ENCODE measurements around the gene HMG20B. TPM values are rescaled to one million over a fixed set of nuclear protein-coding genes. Genes with fewer than 3 reads are reported as not detected.

HMG20B gene
- total RNA-seq, 2 experiments from 2014 or later = 45.0 to 51.2 TPM

DNA sequence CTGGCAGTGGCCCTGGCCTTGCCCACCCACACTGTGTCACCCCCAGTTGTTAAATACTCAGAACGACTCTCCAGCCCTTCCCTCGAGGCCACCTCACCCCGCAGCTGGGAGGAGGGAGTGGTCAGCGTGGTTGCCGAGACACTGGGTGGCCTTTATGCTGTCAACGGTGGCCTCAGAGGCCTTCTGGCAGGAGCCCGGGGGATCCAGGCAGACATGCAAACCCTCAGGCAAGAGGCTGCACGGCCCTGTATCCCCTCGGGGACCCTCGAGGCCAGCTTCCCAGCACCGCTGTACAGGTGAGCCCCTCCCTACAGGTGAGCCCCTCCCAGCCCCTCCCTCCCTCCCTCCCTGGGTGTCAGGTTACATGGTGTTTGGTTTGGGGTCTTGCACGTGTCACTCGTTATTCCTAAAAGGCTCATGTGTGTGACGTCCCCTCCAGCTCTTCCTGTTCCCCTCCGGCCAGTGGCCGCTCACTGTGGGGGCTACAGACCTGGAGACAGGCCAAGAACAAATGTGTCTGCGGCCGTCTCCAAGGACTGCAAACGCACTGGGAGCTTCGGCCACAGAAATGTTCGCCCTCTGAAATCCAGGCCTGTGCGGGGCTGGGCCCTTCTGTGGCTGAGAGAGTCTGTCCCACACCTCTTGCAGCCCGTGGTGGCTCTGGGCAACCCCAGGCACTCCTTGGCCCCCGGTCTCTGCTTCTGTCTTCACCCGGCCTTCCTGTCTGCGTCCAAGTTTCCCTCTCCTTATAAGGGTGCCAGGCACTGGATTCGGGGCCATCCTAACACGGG, 33.6 kb upstream of the HMG20B start, which contains the start of gene TEKTIP1:
Gene TEKTIP1 (plus strand): TSS at position 210 of the 791 bp plus-strand sequence. CDS start 4 bp downstream, at position 214.
- ChIA-PET CTCF (interaction anchor here (1.2 kb wide), 1 partner anchor 8 kb away, joined by 3 read pairs; no protein-coding TSS in a partner anchor), POLR2A (no interaction called here)
- Mint-ChIP-seq H3K27me3 (ENCODE audit: low read depth) (no peaks in the 10 kb centered on the region), H3K9me3 (ENCODE audit: insufficient read depth) (no peaks in the 10 kb centered on the region), H3K4me3 (no peak within 1 kb of the TSS), H3K36me3 (ENCODE audit: low read depth) (peaks cover 36% of the 10 kb centered on the region), H3K4me1 (ENCODE audit: low read depth) (no peaks in the 10 kb centered on the region), H3K27ac (peak within 1 kb of the TSS; percentile 34)
- no peak for ATAC-seq
- no peak for DNase-seq

DNA sequence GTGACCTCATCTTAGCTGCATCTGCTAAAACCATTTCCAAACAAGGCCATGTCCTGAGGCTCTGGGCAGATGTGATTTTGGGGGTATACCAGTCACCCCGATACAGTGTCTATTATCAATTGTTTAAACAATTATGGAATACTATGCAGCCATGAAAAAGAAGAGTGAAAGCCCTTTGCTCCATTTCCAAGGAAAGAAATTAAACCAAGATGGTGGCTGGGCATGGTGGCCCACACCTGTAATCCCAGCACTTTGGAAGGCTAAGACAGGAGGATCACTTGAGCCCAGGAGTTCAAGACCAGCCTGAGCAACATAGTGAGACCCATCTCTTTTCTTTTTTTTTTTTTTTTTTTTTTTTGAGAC, 33.0 kb upstream of the HMG20B start:
- ChIA-PET CTCF (no interaction called here), POLR2A (no interaction called here)
- no peak overlapping the region for H3K4me3 Mint-ChIP-seq
- peaks cover 32% of the 10 kb centered on the region for H3K36me3 Mint-ChIP-seq (ENCODE audit: low read depth)
- no peaks in the 10 kb centered on the region for H3K4me1 Mint-ChIP-seq (ENCODE audit: low read depth)
- ATAC-seq = no peak
- H3K27me3 Mint-ChIP-seq (ENCODE audit: low read depth) = no peaks in the 10 kb centered on the region
- H3K27ac Mint-ChIP-seq = no peak overlapping the region
- H3K9me3 Mint-ChIP-seq (ENCODE audit: insufficient read depth) = no peaks in the 10 kb centered on the region
- DNase-seq = no peak

DNA sequence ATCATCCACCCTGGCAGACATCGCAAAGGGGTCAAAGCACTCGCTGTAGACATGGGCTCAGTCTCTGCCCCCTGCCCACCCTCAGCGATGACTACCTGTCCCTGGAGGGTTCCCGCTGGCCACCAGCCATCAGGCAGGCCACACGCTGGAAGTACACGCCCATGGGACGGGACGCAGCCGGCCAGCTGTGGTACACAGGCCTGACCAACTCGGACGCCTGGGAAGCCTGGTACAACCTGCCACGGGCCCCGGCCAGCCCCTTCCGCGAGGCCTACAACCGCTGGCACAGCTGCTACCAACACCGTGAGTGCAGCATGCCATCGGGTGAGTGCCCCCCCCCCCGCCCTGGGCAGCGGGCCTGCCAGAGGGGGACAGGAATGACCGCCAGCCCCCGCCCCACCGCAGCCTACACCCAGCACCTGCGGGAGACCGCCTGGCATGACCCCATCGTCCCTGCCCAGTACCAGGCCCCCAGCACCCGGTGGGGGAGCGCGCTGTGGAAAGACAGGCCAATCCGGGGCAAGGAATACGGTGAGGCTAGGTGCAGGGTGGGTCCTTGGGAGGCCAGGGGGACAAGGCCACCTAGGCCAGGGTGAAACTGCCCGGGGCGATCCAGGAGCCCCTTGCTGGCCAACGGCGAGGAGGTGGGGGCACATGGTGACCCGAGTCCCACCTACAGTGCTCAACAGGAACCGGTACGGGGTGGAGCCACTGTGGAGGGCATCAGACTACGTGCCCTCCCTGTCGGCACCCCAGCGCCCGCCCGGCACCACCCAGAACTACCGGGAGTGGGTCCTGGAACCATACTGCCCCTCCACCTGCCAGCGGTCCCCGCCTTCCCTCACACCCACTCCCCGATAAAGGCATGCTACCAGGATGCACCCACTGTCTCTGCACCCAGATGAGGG, 29.3 kb upstream of the HMG20B start:
- no peak overlapping the region for H3K27ac Mint-ChIP-seq
- H3K4me3 Mint-ChIP-seq = no peak overlapping the region
- H3K9me3 Mint-ChIP-seq (ENCODE audit: insufficient read depth) = no peaks in the 10 kb centered on the region
- ChIA-PET POLR2A (no interaction called here), CTCF (interaction anchor here (3.1 kb wide), 1 partner anchor 11 kb away, joined by 22 read pairs; no protein-coding TSS in a partner anchor)
- peaks cover 24% of the 10 kb centered on the region for H3K36me3 Mint-ChIP-seq (ENCODE audit: low read depth)
- no peaks in the 10 kb centered on the region for H3K27me3 Mint-ChIP-seq (ENCODE audit: low read depth)
- ATAC-seq = no peak
- H3K4me1 Mint-ChIP-seq (ENCODE audit: low read depth) = peaks cover 5% of the 10 kb centered on the region
- DNase-seq = no peak

DNA sequence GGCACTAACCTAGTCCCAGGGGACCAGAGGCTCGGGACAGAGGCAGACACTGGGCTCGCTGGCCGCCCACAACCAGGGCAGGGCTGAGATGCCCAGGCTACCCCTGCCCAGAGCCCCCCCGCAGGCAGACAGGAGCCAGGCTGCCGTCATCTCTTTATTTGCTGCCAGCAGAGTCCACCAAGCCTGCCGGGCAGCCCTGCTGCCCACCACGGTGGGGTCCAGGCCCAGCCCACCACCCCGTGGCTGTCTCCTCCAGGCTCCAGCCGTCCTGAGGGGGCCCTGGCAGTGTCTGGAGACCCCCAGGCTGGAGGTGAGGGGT, 28.7 kb upstream of the HMG20B start:
- ATAC-seq = no peak
- peaks cover 22% of the 10 kb centered on the region for H3K36me3 Mint-ChIP-seq (ENCODE audit: low read depth)
- CTCF ChIA-PET = interaction anchor here (3.1 kb wide), 1 partner anchor 10 kb away, joined by 22 read pairs; no protein-coding TSS in a partner anchor
- no peaks in the 10 kb centered on the region for H3K9me3 Mint-ChIP-seq (ENCODE audit: insufficient read depth)
- no peak overlapping the region for H3K4me3 Mint-ChIP-seq
- POLR2A ChIA-PET = no interaction called here
- H3K27ac Mint-ChIP-seq = no peak overlapping the region
- no peaks in the 10 kb centered on the region for H3K27me3 Mint-ChIP-seq (ENCODE audit: low read depth)
- no peak for DNase-seq
- peaks cover 5% of the 10 kb centered on the region for H3K4me1 Mint-ChIP-seq (ENCODE audit: low read depth)

DNA sequence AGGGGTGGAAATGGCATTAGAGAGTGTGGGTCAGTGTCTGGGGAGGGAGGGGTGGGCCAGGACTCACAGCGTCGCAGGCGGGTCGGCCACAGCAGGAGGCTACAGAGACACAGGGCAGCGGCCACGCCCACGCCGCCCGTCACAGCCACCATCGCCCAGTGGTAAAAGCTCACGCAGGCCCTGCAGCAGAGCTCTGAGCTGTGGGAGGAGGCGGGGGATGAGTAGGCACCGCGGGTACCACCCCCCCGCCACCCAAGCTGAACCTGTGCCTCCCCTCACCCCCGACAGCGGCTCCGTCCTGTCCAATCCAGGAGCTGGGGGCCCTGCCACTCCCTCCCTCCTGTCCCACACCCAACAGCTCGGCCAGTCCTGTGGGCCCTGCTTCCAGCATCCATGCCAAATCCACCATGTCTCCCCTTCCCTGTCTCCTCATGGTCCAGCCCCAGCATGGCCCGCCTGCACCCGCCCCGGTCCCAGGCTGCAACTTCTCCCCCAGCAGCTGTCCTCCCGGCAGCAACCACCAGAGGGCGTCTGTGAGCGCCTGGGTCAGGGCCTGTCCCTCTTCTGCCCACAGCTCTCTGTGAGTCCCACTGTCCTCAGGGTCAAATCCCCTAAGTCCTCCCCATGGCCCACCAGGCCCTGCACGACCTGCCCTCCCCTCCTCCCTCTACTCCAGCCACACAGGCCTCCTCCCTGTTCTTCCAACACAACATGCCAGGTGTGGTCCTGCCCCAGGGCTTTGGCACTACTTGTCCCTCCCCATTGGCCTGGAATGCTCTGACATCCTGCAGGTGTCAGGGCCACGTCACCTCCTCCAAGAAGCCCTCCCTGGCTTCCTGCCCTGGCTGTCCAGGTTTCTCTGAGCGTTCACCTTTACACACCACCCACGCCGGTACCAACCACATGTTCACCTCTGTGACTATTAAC, 27.7 kb upstream of the HMG20B start:
- CTCF ChIA-PET = interaction anchor here (0.6 to 4.7 kb wide), 13 partner anchors 9 to 595 kb away, joined by 3 to 32 read pairs (median 3); partner anchors contain the start of genes DAPK3, DOHH and MFSD12
- peak; percentile 69 for ATAC-seq

DNA sequence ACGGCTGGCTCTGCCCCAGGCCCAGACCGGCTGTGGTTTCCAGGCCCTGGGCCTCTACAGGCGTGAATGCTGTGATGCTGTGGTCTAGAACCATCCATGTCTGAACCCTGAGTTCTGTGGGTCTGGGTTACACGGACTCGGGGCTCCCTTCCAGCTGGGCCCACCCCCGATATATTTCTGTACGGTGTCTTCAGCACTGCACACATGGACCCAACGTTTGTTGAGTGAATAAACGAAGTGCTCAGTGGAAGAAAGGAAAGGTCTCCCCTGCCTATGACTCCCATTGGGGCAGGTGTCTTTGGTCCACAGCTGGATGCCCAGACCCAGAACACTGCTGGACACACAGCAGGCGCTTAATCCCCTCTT, 27.1 kb upstream of the HMG20B start:
- peak overlapping the region; percentile 20 for H3K27ac Mint-ChIP-seq
- H3K9me3 Mint-ChIP-seq (ENCODE audit: insufficient read depth) = no peaks in the 10 kb centered on the region
- ATAC-seq = no peak
- ChIA-PET POLR2A (interaction anchor here (2.2 kb wide), 1 partner anchor 11 kb away, joined by 6 read pairs; the partner anchor contains the start of gene MFSD12), CTCF (interaction anchor here (1.1 to 4.7 kb wide), 8 partner anchors 9 to 595 kb away, joined by 3 to 32 read pairs (median 6); partner anchors contain the start of gene MFSD12)
- H3K27me3 Mint-ChIP-seq (ENCODE audit: low read depth) = no peaks in the 10 kb centered on the region
- H3K4me1 Mint-ChIP-seq (ENCODE audit: low read depth) = peaks cover 5% of the 10 kb centered on the region
- no peak overlapping the region for H3K4me3 Mint-ChIP-seq
- peaks cover 15% of the 10 kb centered on the region for H3K36me3 Mint-ChIP-seq (ENCODE audit: low read depth)
- no peak for DNase-seq

More for the DNA sequence above, 27.7 kb upstream of the HMG20B start:
- no peaks in the 10 kb centered on the region for H3K9me3 Mint-ChIP-seq (ENCODE audit: insufficient read depth)
- peaks cover 5% of the 10 kb centered on the region for H3K4me1 Mint-ChIP-seq (ENCODE audit: low read depth)
- POLR2A ChIA-PET = interaction anchor here (1.0 to 2.2 kb wide), 2 partner anchors 10 to 12 kb away, joined by 6 read pairs; partner anchors contain the start of gene MFSD12
- H3K4me3 Mint-ChIP-seq = no peak overlapping the region
- peak overlapping the region; percentile 61 for H3K27ac Mint-ChIP-seq
- H3K27me3 Mint-ChIP-seq (ENCODE audit: low read depth) = no peaks in the 10 kb centered on the region
- H3K36me3 Mint-ChIP-seq (ENCODE audit: low read depth) = peaks cover 15% of the 10 kb centered on the region
- DNase-seq = peak; percentile 82

DNA sequence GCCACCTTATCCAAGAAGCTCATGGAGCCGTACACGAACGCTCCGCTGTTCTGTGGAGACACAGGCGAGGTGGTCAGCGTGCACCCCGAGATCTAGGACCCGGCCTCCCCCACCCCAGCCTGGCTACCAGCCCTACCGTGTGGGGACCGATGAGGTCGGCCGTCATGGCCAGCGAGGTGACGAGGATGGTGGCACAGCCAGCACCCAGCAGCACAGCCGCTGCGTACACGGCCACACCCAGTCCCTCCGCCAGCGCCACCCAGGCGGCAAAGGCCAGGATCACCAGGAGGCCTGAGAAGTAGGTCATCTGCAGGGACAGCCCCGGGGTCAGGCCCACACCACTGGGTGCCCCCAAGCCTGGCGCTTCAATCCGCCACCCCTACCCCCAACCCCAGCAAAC, 26.6 kb upstream of the HMG20B start:
- no peaks in the 10 kb centered on the region for H3K27me3 Mint-ChIP-seq (ENCODE audit: low read depth)

DNA sequence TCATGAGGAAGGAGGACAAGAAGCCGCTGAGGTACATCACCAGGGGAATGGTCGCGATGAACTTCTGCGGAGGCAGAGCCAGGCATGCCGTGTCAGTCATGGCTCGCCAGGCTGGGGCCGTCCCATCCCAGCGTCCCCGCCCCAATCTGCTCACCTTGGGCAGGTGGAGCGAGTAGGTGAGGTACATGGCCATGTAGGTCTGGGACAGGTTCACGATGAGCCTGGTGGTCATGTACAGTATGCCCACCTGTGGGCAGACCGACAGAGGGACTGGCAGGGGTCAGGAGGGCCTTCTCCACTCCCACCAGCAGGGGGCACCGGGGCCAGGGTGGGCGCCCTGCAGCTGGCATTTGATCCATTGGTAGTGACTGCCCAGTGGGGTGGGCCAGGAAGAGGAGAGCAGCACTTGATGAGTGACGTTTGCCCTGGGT, 25.4 kb upstream of the HMG20B start:
- POLR2A ChIA-PET = no interaction called here
- Mint-ChIP-seq H3K4me3 (no peak overlapping the region), H3K36me3 (ENCODE audit: low read depth) (peaks cover 18% of the 10 kb centered on the region), H3K27me3 (ENCODE audit: low read depth) (no peaks in the 10 kb centered on the region), H3K27ac (no peak overlapping the region), H3K9me3 (ENCODE audit: insufficient read depth) (no peaks in the 10 kb centered on the region), H3K4me1 (ENCODE audit: low read depth) (peaks cover 13% of the 10 kb centered on the region)
- peak; percentile 34 for ATAC-seq
- CTCF ChIA-PET = interaction anchor here (1.5 to 4.7 kb wide), 2 partner anchors 8 to 10 kb away, joined by 3 to 32 read pairs; partner anchors contain the start of genes MFSD12 and TEKTIP1
- DNase-seq = peak; percentile 52

More for the DNA sequence above, 26.6 kb upstream of the HMG20B start:
- ATAC-seq (no peak), DNase-seq (no peak)
- Mint-ChIP-seq H3K4me3 (no peak overlapping the region), H3K4me1 (ENCODE audit: low read depth) (peaks cover 7% of the 10 kb centered on the region), H3K27ac (peak overlapping the region; percentile 20), H3K9me3 (ENCODE audit: insufficient read depth) (no peaks in the 10 kb centered on the region), H3K36me3 (ENCODE audit: low read depth) (peaks cover 18% of the 10 kb centered on the region)
- ChIA-PET POLR2A (interaction anchor here (2.2 kb wide), 1 partner anchor 11 kb away, joined by 6 read pairs; the partner anchor contains the start of gene MFSD12), CTCF (interaction anchor here (1.7 to 4.7 kb wide), 4 partner anchors 8 to 44 kb away, joined by 3 to 32 read pairs (median 14); partner anchors contain the start of gene MFSD12)

DNA sequence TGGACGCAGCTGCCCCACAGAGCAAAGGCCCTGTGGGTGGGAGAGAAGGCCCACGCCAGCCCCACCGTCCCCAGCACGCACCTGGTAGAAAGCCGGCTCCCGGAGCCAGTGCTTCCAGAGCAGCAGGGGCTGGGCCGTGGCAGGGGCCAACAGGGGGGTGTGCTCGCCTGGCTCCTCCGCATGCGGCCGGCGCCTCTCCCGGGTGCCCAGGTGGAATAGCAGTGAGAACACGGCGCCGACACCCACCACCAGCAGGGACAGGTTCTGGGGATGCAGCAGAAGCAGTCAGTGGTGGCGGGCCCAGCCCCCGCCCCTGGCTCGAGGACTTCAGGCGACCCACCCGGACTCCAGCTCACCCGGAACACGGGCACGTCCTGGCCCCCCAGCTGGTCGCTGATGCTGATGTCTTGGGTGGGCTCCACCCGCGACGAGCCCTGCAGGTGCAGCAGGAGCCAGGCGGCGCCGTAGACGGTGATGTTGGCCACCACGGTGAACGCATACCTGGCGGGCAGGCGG, 24.9 kb upstream of the HMG20B start:
- H3K4me3 Mint-ChIP-seq = no peak overlapping the region
- H3K36me3 Mint-ChIP-seq (ENCODE audit: low read depth) = peaks cover 18% of the 10 kb centered on the region
- POLR2A ChIA-PET = interaction anchor here (0.5 to 1.2 kb wide), 2 partner anchors 71 to 925 kb away, joined by 3 to 4 read pairs; no protein-coding TSS in a partner anchor
- H3K27ac Mint-ChIP-seq = no peak overlapping the region
- DNase-seq = no peak
- no peaks in the 10 kb centered on the region for H3K27me3 Mint-ChIP-seq (ENCODE audit: low read depth)
- no peaks in the 10 kb centered on the region for H3K9me3 Mint-ChIP-seq (ENCODE audit: insufficient read depth)
- no peak for ATAC-seq
- H3K4me1 Mint-ChIP-seq (ENCODE audit: low read depth) = peaks cover 16% of the 10 kb centered on the region
- CTCF ChIA-PET = interaction anchor here (1.5 to 4.7 kb wide), 2 partner anchors 9 to 10 kb away, joined by 3 to 32 read pairs; partner anchors contain the start of genes MFSD12 and TEKTIP1

DNA sequence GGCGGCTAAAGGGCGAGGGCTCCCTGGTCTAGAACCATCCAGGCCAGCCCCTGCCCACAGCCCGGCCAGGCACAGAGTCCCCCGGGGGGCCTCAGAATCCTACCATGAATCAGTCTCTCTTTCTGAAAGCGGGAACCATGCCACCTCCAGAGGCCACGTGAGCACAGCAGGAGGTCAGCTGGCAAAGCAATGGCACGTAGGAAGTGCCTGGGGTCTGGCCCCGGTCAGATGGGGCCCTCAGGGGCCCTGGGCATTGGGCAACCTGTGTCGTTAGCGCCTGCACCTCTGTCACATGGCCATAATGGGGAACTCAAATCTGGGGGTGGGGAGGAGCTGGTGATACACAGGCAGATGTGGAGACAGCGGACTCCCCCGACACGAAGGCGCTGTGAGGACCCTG, 24.1 kb upstream of the HMG20B start:
- Mint-ChIP-seq H3K9me3 (ENCODE audit: insufficient read depth) (no peaks in the 10 kb centered on the region), H3K27me3 (ENCODE audit: low read depth) (no peaks in the 10 kb centered on the region), H3K36me3 (ENCODE audit: low read depth) (peaks cover 18% of the 10 kb centered on the region), H3K4me1 (ENCODE audit: low read depth) (peaks cover 20% of the 10 kb centered on the region), H3K27ac (peak overlapping the region; percentile 46), H3K4me3 (no peak overlapping the region)
- CTCF ChIA-PET = interaction anchor here (4.7 kb wide), 1 partner anchor 9 kb away, joined by 32 read pairs; the partner anchor contains the start of gene MFSD12
- DNase-seq (no peak), ATAC-seq (no peak)
- POLR2A ChIA-PET = interaction anchor here (1.2 kb wide), 1 partner anchor 70 kb away, joined by 3 read pairs; no protein-coding TSS in a partner anchor

All from activated CD8-positive, alpha-beta T cell treated with anti-CD3 and anti-CD28 coated beads, Interleukin-2, amount 10 ng/mL, durations not matched to agents 7 days and 5 days (primary cell).